ENCODE measurements around the gene THNSL1.

GRCh38 chr10:24969841-24970281 is 46.6 kb upstream of the THNSL1 start:
- TF ChIP-seq GATA2 (IDR thresholded peaks at IDR 0.05; ENCODE audit: low read depth, low read length) = no peak
- no peak for TF ChIP-seq GATA3 (IDR thresholded peaks at IDR 0.05; ENCODE audit: low read depth, low read length)
